ENCODE results near the gene THSD7A.

The THSD7A gene

DNA sequence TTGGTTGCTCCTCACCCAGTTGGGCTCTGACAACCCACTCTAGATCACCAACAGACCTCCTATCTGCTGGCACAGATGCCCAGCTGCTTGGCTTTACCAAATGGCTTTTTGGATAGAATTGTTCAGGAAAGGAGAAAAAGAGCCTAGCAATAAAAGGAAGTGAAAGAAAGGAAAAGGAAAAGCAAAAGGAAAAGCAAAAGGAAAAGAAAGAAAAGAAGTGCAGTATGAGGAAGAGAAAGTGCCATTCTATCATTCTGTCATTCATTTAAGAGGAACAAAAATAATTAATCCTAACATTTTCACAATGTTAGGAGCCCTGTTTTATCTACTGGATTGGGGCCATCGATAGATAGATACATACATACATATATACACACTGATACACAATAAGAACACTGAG is 353.6 kb downstream of the THSD7A start:
- Histone ChIP-seq H2AFZ (no peak overlapping the region), H3K79me2 (no peaks in the 10 kb centered on the region), H3K27me3 (ENCODE audit: control insufficient read depth, insufficient read depth, low read length) (no peaks in the 10 kb centered on the region), H3K4me3 (ENCODE audit: low read depth, low read length) (no peak overlapping the region), H3K4me2 (ENCODE audit: low read length) (no peak overlapping the region), H3K36me3 (ENCODE audit: control insufficient read depth, insufficient read depth, low read length) (no peaks in the 10 kb centered on the region), H3K9me3 (ENCODE audit: control insufficient read depth, low read length) (no peaks in the 10 kb centered on the region), H3K27ac (no peak overlapping the region), H3K9ac (no peak overlapping the region), H3K4me1 (no peaks in the 10 kb centered on the region)
- no peak for TF ChIP-seq CTCF (IDR thresholded peaks at IDR 0.05)

DNA sequence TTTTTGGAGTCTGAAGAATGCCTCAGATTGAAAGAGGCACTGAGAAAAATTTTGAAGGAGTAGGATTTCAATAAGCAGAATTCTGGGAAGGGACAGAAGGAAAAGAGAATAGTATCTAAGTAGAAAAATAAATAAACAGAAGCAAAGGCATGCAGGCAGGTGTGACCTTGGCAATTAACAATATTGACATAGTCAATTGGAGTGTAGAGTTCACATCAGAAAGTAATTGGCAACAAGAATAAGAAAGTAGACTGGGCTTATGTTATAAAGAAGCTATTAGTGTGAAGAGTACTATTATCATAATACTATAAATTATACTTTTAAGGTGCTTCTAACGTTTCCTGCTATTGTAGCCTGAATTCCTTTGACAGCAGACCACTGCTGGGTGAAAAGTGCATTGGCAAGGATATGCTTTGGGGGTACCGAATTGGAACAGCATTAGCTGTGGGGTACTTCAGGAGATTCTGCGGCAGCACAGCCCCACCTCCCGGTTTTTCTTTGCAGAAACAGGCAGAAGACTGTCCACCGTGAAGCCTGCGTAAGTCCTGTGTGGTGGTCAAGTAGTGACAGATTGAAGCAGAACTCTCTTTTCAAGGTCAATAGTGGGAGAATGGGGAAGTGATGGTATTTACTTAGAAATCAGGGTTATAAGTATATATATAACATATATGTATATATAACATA is 357.0 kb downstream of the THSD7A start:
- Histone ChIP-seq H3K4me3 (ENCODE audit: low read depth, low read length) (no peak overlapping the region), H3K9me3 (ENCODE audit: control insufficient read depth, low read length) (no peaks in the 10 kb centered on the region), H3K4me1 (no peaks in the 10 kb centered on the region), H3K36me3 (ENCODE audit: control insufficient read depth, insufficient read depth, low read length) (no peaks in the 10 kb centered on the region), H3K27me3 (ENCODE audit: control insufficient read depth, insufficient read depth, low read length) (no peaks in the 10 kb centered on the region), H2AFZ (no peak overlapping the region), H3K27ac (no peak overlapping the region), H3K4me2 (ENCODE audit: low read length) (no peak overlapping the region), H3K79me2 (no peaks in the 10 kb centered on the region), H3K9ac (no peak overlapping the region)
- no peak for TF ChIP-seq CTCF (IDR thresholded peaks at IDR 0.05)

GRCh38 chr7:11473807-11474424 is 358.1 kb downstream of the THSD7A start:
- Histone ChIP-seq H3K9me3 (ENCODE audit: control insufficient read depth, low read length) (no peaks in the 10 kb centered on the region), H3K27ac (no peak overlapping the region), H3K9ac (no peak overlapping the region), H3K36me3 (ENCODE audit: control insufficient read depth, insufficient read depth, low read length) (no peaks in the 10 kb centered on the region), H2AFZ (no peak overlapping the region), H3K4me1 (no peaks in the 10 kb centered on the region), H3K79me2 (no peaks in the 10 kb centered on the region), H3K27me3 (ENCODE audit: control insufficient read depth, insufficient read depth, low read length) (no peaks in the 10 kb centered on the region), H3K4me2 (ENCODE audit: low read length) (no peak overlapping the region), H3K4me3 (ENCODE audit: low read depth, low read length) (no peak overlapping the region)
- TF ChIP-seq CTCF (IDR thresholded peaks at IDR 0.05), result no peak

- Histone ChIP-seq H3K79me2 (no peaks in the 10 kb centered on the region), H3K4me2 (ENCODE audit: low read length) (no peak overlapping the region), H3K9ac (no peak overlapping the region), H2AFZ (no peak overlapping the region), H3K27me3 (ENCODE audit: control insufficient read depth, insufficient read depth, low read length) (no peaks in the 10 kb centered on the region), H3K9me3 (ENCODE audit: control insufficient read depth, low read length) (no peaks in the 10 kb centered on the region), H3K4me1 (no peaks in the 10 kb centered on the region), H3K4me3 (ENCODE audit: low read depth, low read length) (no peak overlapping the region), H3K36me3 (ENCODE audit: control insufficient read depth, insufficient read depth, low read length) (no peaks in the 10 kb centered on the region), H3K27ac (no peak overlapping the region)
- no peak for TF ChIP-seq CTCF (IDR thresholded peaks at IDR 0.05)
Measured at GRCh38 chr7:11473220-11473619, 358.8 kb downstream of the THSD7A start.

DNA sequence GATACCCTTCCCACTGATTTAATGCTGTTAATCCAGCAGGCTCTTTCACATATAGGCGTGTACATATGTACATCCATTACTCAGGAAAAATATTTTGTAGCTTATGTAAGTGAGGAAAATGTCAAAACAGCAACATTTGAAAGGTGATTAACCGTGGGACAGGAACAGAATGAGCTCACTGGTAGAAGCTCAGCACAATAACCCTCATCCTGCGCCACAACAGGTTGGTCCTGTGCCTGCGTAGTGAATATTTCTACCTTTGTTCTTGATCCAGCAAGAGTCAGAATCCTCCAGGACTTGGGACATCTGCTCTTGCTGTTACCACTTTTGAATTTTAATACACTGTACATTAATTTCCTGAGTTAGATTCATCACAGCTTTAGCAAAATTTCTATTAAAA is 359.4 kb downstream of the THSD7A start:
- H3K4me1 ChIP-seq, result no peaks in the 10 kb centered on the region
- no peak overlapping the region for H3K4me2 ChIP-seq (ENCODE audit: low read length)
- no peaks in the 10 kb centered on the region for H3K27me3 ChIP-seq (ENCODE audit: control insufficient read depth, insufficient read depth, low read length)
- no peak overlapping the region for H3K9ac ChIP-seq
- H2AFZ ChIP-seq, result no peak overlapping the region
- H3K36me3 ChIP-seq (ENCODE audit: control insufficient read depth, insufficient read depth, low read length), result no peaks in the 10 kb centered on the region
- H3K9me3 ChIP-seq (ENCODE audit: control insufficient read depth, low read length), result no peaks in the 10 kb centered on the region
- no peak overlapping the region for H3K27ac ChIP-seq
- H3K4me3 ChIP-seq (ENCODE audit: low read depth, low read length), result no peak overlapping the region
- TF ChIP-seq CTCF (IDR thresholded peaks at IDR 0.05), result no peak
- H3K79me2 ChIP-seq, result no peaks in the 10 kb centered on the region

All from parathyroid adenoma (tissue), 2 donors.